Cardiac muscle cell (in vitro differentiated cells and primary cell): ENCODE data around the gene ZNF148. TPM values are rescaled to one million over a fixed set of nuclear protein-coding genes. Genes with fewer than 3 reads are reported as not detected.
A peak's percentile ranks its signal among the peaks of the same experiment; 100 is the strongest.

Experiments
- DNase-seq, 2 donors: peaks; one replicate each; pipeline versions ENCODE4 v3.0.0 to v3.0.0-alpha.2; 2010 to 2017; ENCODE audit warnings: low read depth in 1 of 2, low spot score in 1 of 2
- H3K27ac ChIP-seq: fragments of 200-600 bp; sonication (generic); 2 replicates; pipeline ENCODE4 v1.5.1; 2016
- H3K27me3 ChIP-seq: fragments of 200-600 bp; sonication (generic); 2 replicates; pipeline ENCODE4 v1.6.0; 2016; ENCODE audit warnings: control low read depth
- H3K36me3 ChIP-seq: fragments of 200-600 bp; sonication (generic); 2 replicates; pipeline ENCODE4 v1.5.1; 2016; ENCODE audit warnings: control low read depth
- H3K4me1 ChIP-seq: fragments of 200-600 bp; sonication (generic); 2 replicates; pipeline ENCODE4 v1.8.1; 2017; ENCODE audit warnings: low read depth, mild to moderate bottlenecking, mixed run types
- H3K4me3 ChIP-seq: fragments of 200-600 bp; sonication (generic); 2 replicates; pipeline ENCODE4 v1.5.1; 2016; ENCODE audit warnings: mild to moderate bottlenecking
- H3K9me3 ChIP-seq: fragments of 200-600 bp; sonication (generic); 2 replicates; pipeline ENCODE4 v1.5.1; 2017; ENCODE audit warnings: low read depth, mild to moderate bottlenecking, control low read depth
- polyA plus RNA-seq: library from polyadenylated mRNA; unstranded; fragments of >200 nt; fragmentation: Nextera tagmentation; extraction: Ambion mirVana; gene quantifications from 2 replicates; pipeline ENCODE4 v1.2.1, GENCODE V29; 2016
- total RNA-seq: library from RNA; depleted of rRNA; stranded (reverse); fragments of >200 nt; gene quantifications from 2 replicates; pipeline ENCODE4 v1.2.3, GENCODE V29; 2016
- TF ChIP-seq, protein P1 (sequence below): IDR thresholded peaks from 2 replicates; pipeline ENCODE4 v1.5.1; 2012; ENCODE audit warnings: low read depth, mild to moderate bottlenecking, low read length

The ZNF148 gene
- total and polyA plus RNA-seq, 2 experiments from 2014 or later = 26.1 to 29.4 TPM

DNA sequence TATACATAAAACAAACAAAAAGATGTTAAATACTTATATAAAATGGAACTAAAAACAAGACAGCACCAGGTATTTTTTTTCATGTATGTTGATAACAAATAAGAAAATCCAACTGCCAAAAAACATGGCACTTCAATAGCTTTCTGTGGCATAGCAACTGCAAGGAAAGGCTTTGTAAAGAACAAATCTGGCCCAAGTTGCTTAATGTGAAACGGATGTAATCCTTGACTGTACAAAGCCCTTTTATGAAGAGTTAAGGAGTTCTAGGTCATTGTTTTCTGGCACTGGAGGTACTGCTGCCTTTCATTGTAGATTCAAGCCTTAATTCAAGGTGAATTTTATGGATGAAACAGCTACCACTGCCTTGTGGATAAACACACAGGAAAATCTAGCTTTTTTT lies 93.7 kb downstream of the ZNF148 start:
- TF ChIP-seq, protein P1, sequence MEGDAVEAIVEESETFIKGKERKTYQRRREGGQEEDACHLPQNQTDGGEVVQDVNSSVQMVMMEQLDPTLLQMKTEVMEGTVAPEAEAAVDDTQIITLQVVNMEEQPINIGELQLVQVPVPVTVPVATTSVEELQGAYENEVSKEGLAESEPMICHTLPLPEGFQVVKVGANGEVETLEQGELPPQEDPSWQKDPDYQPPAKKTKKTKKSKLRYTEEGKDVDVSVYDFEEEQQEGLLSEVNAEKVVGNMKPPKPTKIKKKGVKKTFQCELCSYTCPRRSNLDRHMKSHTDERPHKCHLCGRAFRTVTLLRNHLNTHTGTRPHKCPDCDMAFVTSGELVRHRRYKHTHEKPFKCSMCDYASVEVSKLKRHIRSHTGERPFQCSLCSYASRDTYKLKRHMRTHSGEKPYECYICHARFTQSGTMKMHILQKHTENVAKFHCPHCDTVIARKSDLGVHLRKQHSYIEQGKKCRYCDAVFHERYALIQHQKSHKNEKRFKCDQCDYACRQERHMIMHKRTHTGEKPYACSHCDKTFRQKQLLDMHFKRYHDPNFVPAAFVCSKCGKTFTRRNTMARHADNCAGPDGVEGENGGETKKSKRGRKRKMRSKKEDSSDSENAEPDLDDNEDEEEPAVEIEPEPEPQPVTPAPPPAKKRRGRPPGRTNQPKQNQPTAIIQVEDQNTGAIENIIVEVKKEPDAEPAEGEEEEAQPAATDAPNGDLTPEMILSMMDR = no peak
- H3K27me3 ChIP-seq = no peaks in the 10 kb centered on the region
- no peak overlapping the region for H3K27ac ChIP-seq
- H3K36me3 ChIP-seq = peaks cover under 1% of the 10 kb centered on the region
- peak in 1 of 2 donors; percentile 51 for DNase-seq
- no peaks in the 10 kb centered on the region for H3K9me3 ChIP-seq
- no peak overlapping the region for H3K4me3 ChIP-seq
- H3K4me1 ChIP-seq = peaks cover 14% of the 10 kb centered on the region

DNA sequence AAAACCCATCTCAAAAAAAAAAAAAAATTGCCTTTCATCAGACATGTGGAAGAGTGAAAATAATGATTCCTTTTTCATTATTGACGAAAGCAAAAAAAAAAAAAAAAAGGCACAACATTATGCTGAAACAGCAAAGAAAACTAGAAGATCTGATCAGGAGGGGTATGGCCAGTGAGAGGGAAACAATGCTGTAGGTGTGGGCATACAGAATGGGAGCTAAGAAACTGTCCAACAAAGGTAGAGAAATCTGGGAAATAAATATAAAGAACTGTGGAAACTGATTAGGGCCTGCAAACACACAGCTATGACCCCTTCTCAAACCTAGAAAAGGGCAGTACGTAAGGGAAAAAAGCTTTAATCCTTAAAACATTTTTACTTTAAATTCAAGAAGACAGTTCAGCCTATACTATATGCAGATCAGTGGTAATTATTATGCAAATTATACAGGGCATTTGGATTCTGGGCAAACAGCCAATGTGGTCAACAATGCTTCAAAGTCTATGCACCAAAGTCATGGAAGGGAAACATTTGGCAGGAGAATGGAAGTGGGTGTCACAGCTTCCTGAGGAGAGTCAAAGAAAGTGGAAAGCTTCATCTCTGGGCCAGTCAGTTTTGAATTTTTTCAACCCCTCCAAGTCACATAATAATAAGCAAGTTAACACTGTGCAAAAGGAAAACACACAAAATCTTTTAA lies 94.3 kb downstream of the ZNF148 start:
- TF ChIP-seq, protein P1 = no peak
- DNase-seq = peak in 1 of 2 donors; percentile 80
- Histone ChIP-seq H3K4me1 (peaks cover 14% of the 10 kb centered on the region), H3K36me3 (no peaks in the 10 kb centered on the region), H3K4me3 (no peak overlapping the region), H3K9me3 (no peaks in the 10 kb centered on the region), H3K27ac (no peak overlapping the region), H3K27me3 (no peaks in the 10 kb centered on the region)

DNA sequence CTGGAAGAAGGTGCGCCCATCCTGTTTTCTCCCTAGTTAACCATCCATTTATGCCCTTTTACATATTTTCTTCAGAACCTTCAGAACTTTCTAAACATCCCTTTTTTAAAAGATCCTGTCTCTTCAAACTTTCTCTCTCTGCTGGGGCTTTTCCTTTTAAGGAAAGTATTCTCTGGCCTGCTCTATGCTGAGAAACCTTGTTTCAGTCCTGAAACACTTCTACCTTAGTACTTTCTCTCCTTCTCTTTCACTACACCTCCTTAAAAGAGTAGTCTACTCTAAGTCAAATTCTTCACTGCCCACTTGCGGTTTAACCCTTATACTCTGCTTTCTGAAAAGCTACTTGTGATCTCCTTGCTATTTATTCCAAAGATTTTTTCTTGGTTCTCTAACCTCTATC lies 97.0 kb downstream of the ZNF148 start:
- H3K27me3 ChIP-seq = no peaks in the 10 kb centered on the region
- DNase-seq = no peak
- H3K9me3 ChIP-seq = no peaks in the 10 kb centered on the region
- H3K36me3 ChIP-seq = no peaks in the 10 kb centered on the region
- peaks cover 5% of the 10 kb centered on the region for H3K4me1 ChIP-seq
- H3K4me3 ChIP-seq = no peak overlapping the region
- TF ChIP-seq, protein P1 = no peak
- peak overlapping the region; percentile 5 for H3K27ac ChIP-seq

DNA sequence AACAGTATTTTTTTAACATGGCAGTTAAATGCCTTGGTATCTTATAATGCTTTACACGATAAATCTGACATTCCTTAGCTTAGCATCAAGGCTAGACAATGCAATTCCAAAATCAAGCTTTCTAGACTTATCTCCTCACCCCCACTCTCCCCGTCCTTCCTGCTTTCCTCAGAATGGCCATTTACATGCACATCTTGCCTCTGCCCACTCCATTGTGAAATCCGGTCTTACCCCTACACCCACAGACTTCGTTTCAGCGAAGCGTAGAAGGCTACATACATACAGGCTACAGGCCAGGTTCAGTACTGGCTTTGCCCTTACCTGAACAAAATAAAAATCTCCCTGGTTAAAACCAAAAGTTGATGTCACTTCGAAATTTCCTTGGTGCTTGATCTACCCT lies 104.0 kb downstream of the ZNF148 start:
- H3K36me3 ChIP-seq = peaks cover 11% of the 10 kb centered on the region
- TF ChIP-seq, protein P1 = no peak
- H3K27ac ChIP-seq = no peak overlapping the region
- H3K27me3 ChIP-seq = no peaks in the 10 kb centered on the region
- H3K4me1 ChIP-seq = no peaks in the 10 kb centered on the region
- no peak overlapping the region for H3K4me3 ChIP-seq
- DNase-seq = peak in 1 of 2 donors; percentile 38
- H3K9me3 ChIP-seq = no peaks in the 10 kb centered on the region

DNA sequence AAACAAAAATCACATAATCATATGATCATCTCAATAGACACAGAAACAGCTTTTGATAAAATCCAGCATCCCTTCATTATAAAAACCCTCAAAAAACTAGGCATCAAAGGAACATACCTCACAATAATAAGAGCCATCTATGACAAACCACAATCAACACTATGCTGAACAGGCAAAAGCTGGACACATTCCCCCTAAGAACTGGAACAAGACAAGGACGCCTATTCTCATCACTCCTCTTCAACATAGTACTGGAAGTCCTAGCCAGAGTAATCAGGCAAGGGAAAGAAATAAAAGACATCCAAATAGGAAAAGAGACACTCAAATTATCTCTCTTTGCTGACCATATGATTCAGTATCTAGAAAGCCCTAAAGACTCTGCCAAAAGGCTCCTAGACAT lies 107.7 kb downstream of the ZNF148 start:
- TF ChIP-seq, protein P1 = no peak
- H3K27ac ChIP-seq = no peak overlapping the region

More for the DNA sequence above, 107.7 kb downstream of the ZNF148 start:
- H3K4me1 ChIP-seq = no peaks in the 10 kb centered on the region
- no peaks in the 10 kb centered on the region for H3K9me3 ChIP-seq
- H3K27me3 ChIP-seq = no peaks in the 10 kb centered on the region
- peaks cover 16% of the 10 kb centered on the region for H3K36me3 ChIP-seq
- DNase-seq = peak in 1 of 2 donors; percentile 20
- H3K4me3 ChIP-seq = no peak overlapping the region
